Thyroid gland (tissue), 4 donors: ENCODE data around the gene PLPP1.

Experiments
- POLR2A ChIP-seq, 2 donors: fragments of 450-650 bp; IDR thresholded peaks; one replicate each; pipeline ENCODE4 v1.6.1; 2017; ENCODE audit warnings: antibody characterized with exemption in 2 of 2, mild to moderate bottlenecking in 2 of 2, moderate library complexity in 1 of 2
- TF ChIP-seq, protein P1 (sequence below), 6 experiments: fragments of 200-600 bp in 3 of 6; fragments of 450-650 bp in 3 of 6; sonication (generic) in 3 of 6; IDR thresholded peaks; one replicate each; pipeline ENCODE4 v1.5.1; 2016 to 2019; ENCODE audit warnings: antibody characterized with exemption in 6 of 6, mild to moderate bottlenecking in 2 of 6, inconsistent platforms in 1 of 6, moderate library complexity in 1 of 6

- TF ChIP-seq, protein P1, sequence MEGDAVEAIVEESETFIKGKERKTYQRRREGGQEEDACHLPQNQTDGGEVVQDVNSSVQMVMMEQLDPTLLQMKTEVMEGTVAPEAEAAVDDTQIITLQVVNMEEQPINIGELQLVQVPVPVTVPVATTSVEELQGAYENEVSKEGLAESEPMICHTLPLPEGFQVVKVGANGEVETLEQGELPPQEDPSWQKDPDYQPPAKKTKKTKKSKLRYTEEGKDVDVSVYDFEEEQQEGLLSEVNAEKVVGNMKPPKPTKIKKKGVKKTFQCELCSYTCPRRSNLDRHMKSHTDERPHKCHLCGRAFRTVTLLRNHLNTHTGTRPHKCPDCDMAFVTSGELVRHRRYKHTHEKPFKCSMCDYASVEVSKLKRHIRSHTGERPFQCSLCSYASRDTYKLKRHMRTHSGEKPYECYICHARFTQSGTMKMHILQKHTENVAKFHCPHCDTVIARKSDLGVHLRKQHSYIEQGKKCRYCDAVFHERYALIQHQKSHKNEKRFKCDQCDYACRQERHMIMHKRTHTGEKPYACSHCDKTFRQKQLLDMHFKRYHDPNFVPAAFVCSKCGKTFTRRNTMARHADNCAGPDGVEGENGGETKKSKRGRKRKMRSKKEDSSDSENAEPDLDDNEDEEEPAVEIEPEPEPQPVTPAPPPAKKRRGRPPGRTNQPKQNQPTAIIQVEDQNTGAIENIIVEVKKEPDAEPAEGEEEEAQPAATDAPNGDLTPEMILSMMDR (IDR thresholded peaks at IDR 0.05), result no peak
- no peak for TF ChIP-seq POLR2A (IDR thresholded peaks at IDR 0.05)
Measured at GRCh38 chr5:55472642-55473041, 62.1 kb downstream of the PLPP1 start.
